ENCODE measurements around the gene HEXD.

The HEXD gene

GRCh38 chr17:82450357-82451106, 32.4 kb downstream of the HEXD start, which contains the start of gene CYBC1 (continued):
- TF ChIP-seq, protein P1, sequence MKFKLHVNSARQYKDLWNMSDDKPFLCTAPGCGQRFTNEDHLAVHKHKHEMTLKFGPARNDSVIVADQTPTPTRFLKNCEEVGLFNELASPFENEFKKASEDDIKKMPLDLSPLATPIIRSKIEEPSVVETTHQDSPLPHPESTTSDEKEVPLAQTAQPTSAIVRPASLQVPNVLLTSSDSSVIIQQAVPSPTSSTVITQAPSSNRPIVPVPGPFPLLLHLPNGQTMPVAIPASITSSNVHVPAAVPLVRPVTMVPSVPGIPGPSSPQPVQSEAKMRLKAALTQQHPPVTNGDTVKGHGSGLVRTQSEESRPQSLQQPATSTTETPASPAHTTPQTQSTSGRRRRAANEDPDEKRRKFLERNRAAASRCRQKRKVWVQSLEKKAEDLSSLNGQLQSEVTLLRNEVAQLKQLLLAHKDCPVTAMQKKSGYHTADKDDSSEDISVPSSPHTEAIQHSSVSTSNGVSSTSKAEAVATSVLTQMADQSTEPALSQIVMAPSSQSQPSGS (tag by site-specific recombination; IDR thresholded peaks at IDR 0.05; ENCODE audit: low read depth) = no peak
- TF ChIP-seq MEIS1 (CRISPR knock-in tag; IDR thresholded peaks at IDR 0.05; ENCODE audit: borderline replicate concordance) (no peak), ZNF266 (tag by site-specific recombination; IDR thresholded peaks at IDR 0.05; ENCODE audit: low read depth) (no peak), ZFHX2 (tag by site-specific recombination; conservative IDR thresholded peaks at IDR 0.05) (peak; percentile 68), ZNF404 (tag by site-specific recombination; IDR thresholded peaks at IDR 0.05) (no peak), INSM2 (tag by site-specific recombination; IDR thresholded peaks at IDR 0.05) (no peak), ZNF621 (tag by site-specific recombination; IDR thresholded peaks at IDR 0.05) (no peak), ZNF555 (tag by site-specific recombination; conservative IDR thresholded peaks at IDR 0.05) (no peak), ZNF426 (tag by site-specific recombination; IDR thresholded peaks at IDR 0.05) (no peak), ZNF121 (tag by site-specific recombination; IDR thresholded peaks at IDR 0.05) (peak; percentile 77), ZNF677 (tag by site-specific recombination; IDR thresholded peaks at IDR 0.05) (no peak), ZBTB7A (tag by site-specific recombination; IDR thresholded peaks at IDR 0.05; ENCODE audit: low read depth) (no peak), ZNF148 (tag by site-specific recombination; IDR thresholded peaks at IDR 0.05; ENCODE audit: borderline replicate concordance) (no peak), ZNF175 (tag by site-specific recombination; IDR thresholded peaks at IDR 0.05) (no peak), ZNF354C (tag by site-specific recombination; IDR thresholded peaks at IDR 0.05; ENCODE audit: borderline replicate concordance, low read depth) (no peak), ZNF24 (tag by site-specific recombination; IDR thresholded peaks at IDR 0.05) (no peak), CTCF (tag by site-specific recombination; IDR thresholded peaks at IDR 0.05) (peak; percentile 43; the same call in 1 of the 2 replicates), ZNF202 (tag by site-specific recombination; IDR thresholded peaks at IDR 0.05; ENCODE audit: borderline replicate concordance) (no peak), ZNF791 (tag by site-specific recombination; IDR thresholded peaks at IDR 0.05) (no peak), ZNF785 (tag by site-specific recombination; IDR thresholded peaks at IDR 0.05) (no peak), ZEB2 (tag by site-specific recombination; IDR thresholded peaks at IDR 0.05) (0 out of 2 replicates have a peak, but pooled peaks have one; percentile 42), OVOL3 (tag by site-specific recombination; IDR thresholded peaks at IDR 0.05) (no peak)
- TF ChIP-seq, protein P2, sequence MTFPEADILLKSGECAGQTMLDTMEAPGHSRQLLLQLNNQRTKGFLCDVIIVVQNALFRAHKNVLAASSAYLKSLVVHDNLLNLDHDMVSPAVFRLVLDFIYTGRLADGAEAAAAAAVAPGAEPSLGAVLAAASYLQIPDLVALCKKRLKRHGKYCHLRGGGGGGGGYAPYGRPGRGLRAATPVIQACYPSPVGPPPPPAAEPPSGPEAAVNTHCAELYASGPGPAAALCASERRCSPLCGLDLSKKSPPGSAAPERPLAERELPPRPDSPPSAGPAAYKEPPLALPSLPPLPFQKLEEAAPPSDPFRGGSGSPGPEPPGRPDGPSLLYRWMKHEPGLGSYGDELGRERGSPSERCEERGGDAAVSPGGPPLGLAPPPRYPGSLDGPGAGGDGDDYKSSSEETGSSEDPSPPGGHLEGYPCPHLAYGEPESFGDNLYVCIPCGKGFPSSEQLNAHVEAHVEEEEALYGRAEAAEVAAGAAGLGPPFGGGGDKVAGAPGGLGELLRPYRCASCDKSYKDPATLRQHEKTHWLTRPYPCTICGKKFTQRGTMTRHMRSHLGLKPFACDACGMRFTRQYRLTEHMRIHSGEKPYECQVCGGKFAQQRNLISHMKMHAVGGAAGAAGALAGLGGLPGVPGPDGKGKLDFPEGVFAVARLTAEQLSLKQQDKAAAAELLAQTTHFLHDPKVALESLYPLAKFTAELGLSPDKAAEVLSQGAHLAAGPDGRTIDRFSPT (tag by site-specific recombination; IDR thresholded peaks at IDR 0.05) = no peak
- TF ChIP-seq, protein P3, sequence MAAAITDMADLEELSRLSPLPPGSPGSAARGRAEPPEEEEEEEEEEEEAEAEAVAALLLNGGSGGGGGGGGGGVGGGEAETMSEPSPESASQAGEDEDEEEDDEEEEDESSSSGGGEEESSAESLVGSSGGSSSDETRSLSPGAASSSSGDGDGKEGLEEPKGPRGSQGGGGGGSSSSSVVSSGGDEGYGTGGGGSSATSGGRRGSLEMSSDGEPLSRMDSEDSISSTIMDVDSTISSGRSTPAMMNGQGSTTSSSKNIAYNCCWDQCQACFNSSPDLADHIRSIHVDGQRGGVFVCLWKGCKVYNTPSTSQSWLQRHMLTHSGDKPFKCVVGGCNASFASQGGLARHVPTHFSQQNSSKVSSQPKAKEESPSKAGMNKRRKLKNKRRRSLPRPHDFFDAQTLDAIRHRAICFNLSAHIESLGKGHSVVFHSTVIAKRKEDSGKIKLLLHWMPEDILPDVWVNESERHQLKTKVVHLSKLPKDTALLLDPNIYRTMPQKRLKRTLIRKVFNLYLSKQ (tag by site-specific recombination; IDR thresholded peaks at IDR 0.05; ENCODE audit: borderline replicate concordance) = no peak
- TF ChIP-seq, protein P4, sequence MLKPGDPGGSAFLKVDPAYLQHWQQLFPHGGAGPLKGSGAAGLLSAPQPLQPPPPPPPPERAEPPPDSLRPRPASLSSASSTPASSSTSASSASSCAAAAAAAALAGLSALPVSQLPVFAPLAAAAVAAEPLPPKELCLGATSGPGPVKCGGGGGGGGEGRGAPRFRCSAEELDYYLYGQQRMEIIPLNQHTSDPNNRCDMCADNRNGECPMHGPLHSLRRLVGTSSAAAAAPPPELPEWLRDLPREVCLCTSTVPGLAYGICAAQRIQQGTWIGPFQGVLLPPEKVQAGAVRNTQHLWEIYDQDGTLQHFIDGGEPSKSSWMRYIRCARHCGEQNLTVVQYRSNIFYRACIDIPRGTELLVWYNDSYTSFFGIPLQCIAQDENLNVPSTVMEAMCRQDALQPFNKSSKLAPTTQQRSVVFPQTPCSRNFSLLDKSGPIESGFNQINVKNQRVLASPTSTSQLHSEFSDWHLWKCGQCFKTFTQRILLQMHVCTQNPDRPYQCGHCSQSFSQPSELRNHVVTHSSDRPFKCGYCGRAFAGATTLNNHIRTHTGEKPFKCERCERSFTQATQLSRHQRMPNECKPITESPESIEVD (tag by site-specific recombination; IDR thresholded peaks at IDR 0.05) = no peak
